Vagina (tissue), 2 donors: ENCODE results near the gene FNDC5.

Experiments used
- CTCF ChIP-seq, 3 experiments: fragments of 450-650 bp in 2 of 3; fragments of 200-600 bp in 1 of 3; sonication (generic) in 1 of 3; IDR thresholded peaks; one replicate each; pipeline ENCODE4 v1.5.1; 2017 to 2019; ENCODE audit warnings: antibody characterized with exemption in 3 of 3, mild to moderate bottlenecking in 2 of 3, moderate library complexity in 2 of 3
- POLR2A ChIP-seq, 2 donors: fragments of 450-650 bp; IDR thresholded peaks; one replicate each; pipeline ENCODE4 v1.6.1; 2017; ENCODE audit warnings: antibody characterized with exemption in 2 of 2, mild to moderate bottlenecking in 2 of 2, moderate library complexity in 2 of 2

- TF ChIP-seq POLR2A (IDR thresholded peaks at IDR 0.05): no peak
- no peak for TF ChIP-seq CTCF (IDR thresholded peaks at IDR 0.05)
Observed at GRCh38 chr1:32910319-32910718, 39.6 kb upstream of the FNDC5 start.
